M059J (cell line): ENCODE results near the gene TMEM255B. TPM values are rescaled to one million over a fixed set of nuclear protein-coding genes. Genes with fewer than 3 reads are reported as not detected.
A peak's percentile ranks its signal among the peaks of the same experiment; 100 is the strongest.
"Not testable (repeated sequence)": the region's sequence is repeated elsewhere in the genome, so short reads cannot be mapped to it uniquely, and the experiment has no call there.

Experiments
- DNase-seq: peaks from one replicate; pipeline ENCODE4 v3.0.0-alpha.2; 2012; ENCODE audit warnings: low read depth
- total RNA-seq: library from RNA; depleted of rRNA; stranded (reverse); fragments of >200 nt; shearing (Covaris generic); gene quantifications from 2 replicates; pipeline ENCODE4 v1.2.3, GENCODE V29; 2014; rRNA removed

The TMEM255B gene
- 0.44 and 3.5 TPM in 2 replicates for total RNA-seq

- peak; percentile 49 for DNase-seq
Observed at GRCh38 chr13:113758651-113759524, at the start of gene TMEM255B. Gene TMEM255B (plus strand): TSS chr13:113759226. CDS start chr13:113759270, 44 bp downstream.

- DNase-seq = no peak
Observed at GRCh38 chr13:113722921-113723320, 36.1 kb upstream of the TMEM255B start.

- no peak for DNase-seq
Observed at GRCh38 chr13:113723410-113724015, 35.5 kb upstream of the TMEM255B start.

- no peak for DNase-seq
Observed at GRCh38 chr13:113724016-113724758, 34.8 kb upstream of the TMEM255B start.

GRCh38 chr13:113724780-113725315, 34.2 kb upstream of the TMEM255B start:
- DNase-seq = peak; percentile 59

GRCh38 chr13:113725329-113726105, 33.5 kb upstream of the TMEM255B start:
- DNase-seq = not testable (repeated sequence)

- DNase-seq = not testable (repeated sequence)
Observed at GRCh38 chr13:113726106-113726821, 32.8 kb upstream of the TMEM255B start.

- peak; percentile 71 for DNase-seq
Observed at GRCh38 chr13:113726961-113727411, 32.0 kb upstream of the TMEM255B start.

GRCh38 chr13:113728571-113729054, 30.4 kb upstream of the TMEM255B start:
- no peak for DNase-seq

- no peak for DNase-seq
Observed at GRCh38 chr13:113729187-113730019, 29.6 kb upstream of the TMEM255B start.

- no peak for DNase-seq
Observed at GRCh38 chr13:113730258-113730691, 28.8 kb upstream of the TMEM255B start.

GRCh38 chr13:113730831-113731191, 28.2 kb upstream of the TMEM255B start:
- DNase-seq = no peak

- DNase-seq = no peak
Observed at GRCh38 chr13:113731192-113732175, 27.5 kb upstream of the TMEM255B start.

- no peak for DNase-seq
Observed at GRCh38 chr13:113732176-113732960, 26.7 kb upstream of the TMEM255B start.

GRCh38 chr13:113732961-113733950, 25.8 kb upstream of the TMEM255B start:
- DNase-seq = no peak
